Motor neuron (in vitro differentiated cells): ENCODE data around the gene CD180. TPM values are rescaled to one million over a fixed set of nuclear protein-coding genes. Genes with fewer than 3 reads are reported as not detected.
A peak's percentile ranks its signal among the peaks of the same experiment; 100 is the strongest.

ENCODE experiments used
- ATAC-seq, 8 experiments: fragments of 200-7000 bp; cut with Tn5 transposase; replicated peaks in 6 of 8; 2 replicates each; pipeline ENCODE4 v1.8.0; 2021; ENCODE audit warnings: mild to moderate bottlenecking in 8 of 8, moderate library complexity in 8 of 8
- H3K27ac ChIP-seq, 2 donors: fragments of 250-450 bp; sonication (Bioruptor Pico); 2 replicates each; pipeline ENCODE4 v1.9.0; 2021; ENCODE audit warnings: antibody characterized with exemption in 2 of 2, mild to moderate bottlenecking in 2 of 2, moderate library complexity in 1 of 2
- H3K4me1 ChIP-seq, 2 donors: fragments of 250-450 bp; sonication (Bioruptor Pico); replicated peaks in 1 of 2; 2 replicates each; pipeline ENCODE4 v1.6.1; 2021; ENCODE audit warnings: antibody characterized with exemption in 2 of 2, mild to moderate bottlenecking in 2 of 2, moderate library complexity in 1 of 2
- H3K4me3 ChIP-seq, 5 donors: fragments of 250-450 bp; sonication (Bioruptor Pico); 2 replicates each; pipeline ENCODE4 v1.9.0; 2021; ENCODE audit warnings: antibody characterized with exemption in 5 of 5, mild to moderate bottlenecking in 5 of 5, moderate library complexity in 4 of 5
- WGBS, 10 experiments: fragments of 450-650 bp; shearing (Covaris generic); methylation state at CpG; one replicate each; pipeline ENCODE4 v1.0.0; 2022; 5-methylcytosine and 5-hydroxymethylcytosine counted together
- in situ Hi-C, 9 experiments: fragments of 400-800 bp; cut with MboI; loops; one replicate each; pipeline ENCODE4 v1.15.0; 2021; ENCODE audit warnings: low sequenced_read_pairs in 9 of 9, low pct_unique_long_range_greater_than_20kb in 2 of 9; ENCODE audit not compliant: unreplicated experiment in 9 of 9
- total RNA-seq, 8 experiments: library from RNA; unstranded; fragments of 300-600 nt; gene quantifications; 2 replicates each; pipeline versions ENCODE4 v1.2.3 to v1.2.4, GENCODE V29; 2022

The CD180 gene
- 10 to 100 TPM in 1 of 8 experiments, 1 to 10 TPM in 1, under 1 TPM in 6; under 0.01 to 13.4 (median 0.24) TPM for total RNA-seq

DNA sequence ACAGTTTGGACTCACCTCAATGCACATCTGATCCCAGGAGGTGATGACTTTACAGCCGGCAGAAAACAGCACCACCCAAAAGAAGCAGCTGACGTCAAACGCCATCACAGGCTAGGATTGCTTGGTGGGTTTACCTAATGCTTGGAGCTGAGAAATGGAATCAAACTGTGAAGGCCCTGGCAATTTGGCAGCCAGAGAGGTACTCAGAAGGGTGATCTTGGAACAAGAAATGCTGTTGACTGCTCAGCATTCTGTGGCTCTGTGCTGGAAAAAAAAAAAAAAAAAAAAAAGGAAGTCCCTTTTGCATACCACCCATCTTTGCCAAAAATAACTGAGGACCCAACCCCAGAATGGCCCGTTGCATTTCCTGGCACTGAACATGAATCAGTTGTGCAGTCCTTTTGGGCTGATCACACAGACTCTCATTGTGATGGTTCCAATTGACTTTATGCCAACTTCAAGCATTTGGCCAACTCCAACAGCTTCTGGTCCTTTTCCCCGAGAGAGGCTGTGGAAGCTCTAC lies at the start of gene CD180:
CD180 (minus strand) TSS at position 263 of the 523 bp plus-strand sequence; CDS start at position 105, 158 bp downstream.
- Histone ChIP-seq H3K4me3 (no peak within 1 kb of the TSS), H3K4me1 (no peaks in the 10 kb centered on the region), H3K27ac (no peak within 1 kb of the TSS)
- peak in 3 of 8 experiments; percentile 12 to 70 (median 63) for ATAC-seq
- in situ Hi-C loops: loop anchor here in 1 of 9 experiments (25.0 kb wide), 1 partner anchor 884 kb away; no protein-coding TSS in a partner anchor
- WGBS, 10 experiments: 0 to 96% (median 85%) methylated on average over 1 to 4 of the region's 5 CpGs; no CpG with 5 or more reads in 4 of the 10 experiments

- 0 to 11% (median 0%) methylated on average over 1 to 2 of the region's 2 CpGs; no CpG with 5 or more reads in 2 of the 10 experiments for WGBS, 10 experiments
- Histone ChIP-seq H3K27ac (no peak overlapping the region), H3K4me3 (no peak overlapping the region), H3K4me1 (peaks cover 0 to 7% of the 10 kb centered on the region in 2 donors)
- in situ Hi-C loops: loop anchor here (10.0 to 25.0 kb wide), 3 partner anchors 241 to 1016 kb away; no protein-coding TSS in a partner anchor
- peak; percentile 29 to 77 (median 46) for ATAC-seq
These were observed 49.5 kb upstream of the CD180 start for GRCh38 chr5:67246108-67246507.

DNA sequence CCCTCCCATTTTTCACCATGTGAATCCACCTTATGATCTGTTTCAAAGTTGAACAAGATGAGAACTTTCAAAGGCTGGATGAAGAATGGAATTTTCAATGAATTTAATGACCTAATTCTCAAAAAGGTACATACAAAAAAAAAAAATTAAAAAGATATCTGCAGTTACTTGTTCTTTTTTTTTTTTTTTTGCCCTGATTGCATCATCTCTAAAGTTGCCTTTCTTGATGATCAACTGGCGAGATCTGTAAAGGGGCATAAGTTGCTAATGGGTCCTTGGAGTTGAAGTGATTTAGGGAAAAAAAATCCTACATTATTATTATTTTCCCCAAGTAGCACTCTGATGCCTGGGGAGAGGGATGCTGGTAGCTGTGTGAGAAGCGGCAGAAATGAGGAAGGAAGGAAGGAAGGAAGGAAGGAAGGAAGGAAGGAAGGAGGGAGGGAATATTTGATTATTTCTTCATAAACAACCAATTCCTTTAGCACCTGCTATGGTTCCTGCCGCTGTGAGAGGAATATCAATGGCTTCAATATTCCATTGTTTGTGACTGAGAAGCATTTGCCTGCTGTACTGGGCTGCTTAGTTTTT lies 48.8 kb upstream of the CD180 start:
- 60 to 100% (median 100%) methylated on average over 1 to 3 of the region's 3 CpGs; no CpG with 5 or more reads in 3 of the 10 experiments for WGBS, 10 experiments
- peak in 1 of 8 experiments; percentile 18 for ATAC-seq

DNA sequence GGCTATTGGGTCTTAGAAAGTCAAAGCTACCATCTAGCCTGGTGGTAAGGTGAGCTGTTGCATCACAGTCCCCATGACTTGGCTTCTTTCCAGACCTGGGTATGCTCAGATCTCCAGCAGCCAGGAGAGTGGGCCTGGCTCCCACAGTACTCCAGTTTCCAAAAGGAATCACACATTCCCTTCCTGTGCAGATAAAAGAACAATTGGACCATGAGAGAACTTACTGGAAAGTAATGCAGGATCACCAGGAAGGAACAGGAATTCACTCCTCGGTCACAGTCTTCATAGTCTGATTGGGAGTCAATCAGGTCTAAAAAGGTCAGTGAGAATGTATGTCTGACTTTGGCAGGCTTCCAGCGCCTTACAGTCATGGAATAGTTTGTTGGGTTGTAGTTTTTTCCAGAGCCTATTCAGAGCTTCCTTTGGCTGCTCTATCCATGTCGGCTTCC lies 47.8 kb upstream of the CD180 start:
- Histone ChIP-seq H3K27ac (no peak overlapping the region), H3K4me3 (no peak overlapping the region), H3K4me1 (peaks cover 0 to 9% of the 10 kb centered on the region in 2 donors)
- WGBS, 10 experiments: 75 to 100% (median 89%) methylated on average over 1 to 3 of the region's 3 CpGs; no CpG with 5 or more reads in 2 of the 10 experiments
- in situ Hi-C loops: loop anchor here (10.0 to 25.0 kb wide), 3 partner anchors 243 to 1018 kb away; no protein-coding TSS in a partner anchor
- ATAC-seq: no peak

More for the DNA sequence above, 48.8 kb upstream of the CD180 start:
- Histone ChIP-seq H3K4me3 (no peak overlapping the region), H3K4me1 (peaks cover 0 to 9% of the 10 kb centered on the region in 2 donors), H3K27ac (no peak overlapping the region)
- in situ Hi-C loops: loop anchor here (10.0 to 25.0 kb wide), 3 partner anchors 242 to 1017 kb away; no protein-coding TSS in a partner anchor

GRCh38 chr5:67243944-67244343 lies 47.3 kb upstream of the CD180 start:
- WGBS, 10 experiments: 79 to 100% (median 93%) methylated on average over 2 to 4 of the region's 4 CpGs; no CpG with 5 or more reads in 2 of the 10 experiments
- Histone ChIP-seq H3K4me3 (no peak overlapping the region), H3K27ac (no peak overlapping the region), H3K4me1 (peaks cover 0 to 9% of the 10 kb centered on the region in 2 donors)
- no peak for ATAC-seq
- in situ Hi-C loops: loop anchor here (10.0 to 25.0 kb wide), 3 partner anchors 243 to 1018 kb away; no protein-coding TSS in a partner anchor

DNA sequence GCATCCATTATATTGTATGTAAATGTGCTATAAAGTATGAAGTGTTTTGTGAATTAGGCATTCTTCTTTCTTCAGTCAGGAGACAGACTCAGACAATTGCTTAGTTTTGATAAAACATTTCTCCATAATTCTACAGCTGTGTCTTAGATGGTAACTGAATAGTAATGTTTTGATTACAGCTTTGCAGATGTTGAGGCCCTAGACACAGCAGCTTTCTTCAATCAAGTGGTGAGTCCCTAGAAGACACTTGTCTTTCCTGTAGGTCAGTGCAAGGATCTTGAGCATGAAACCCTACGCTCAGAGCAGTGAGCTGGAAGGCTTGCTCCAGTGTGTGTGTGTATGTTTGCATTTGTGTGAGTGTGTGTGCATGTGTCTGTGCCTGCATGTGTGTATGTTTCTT lies 46.8 kb upstream of the CD180 start:
- 83 to 100% (median 100%) methylated on average over 1 of the region's 1 CpG; no CpG with 5 or more reads in 5 of the 10 experiments for WGBS, 10 experiments
- in situ Hi-C loops: loop anchor here (10.0 to 25.0 kb wide), 3 partner anchors 244 to 1019 kb away; no protein-coding TSS in a partner anchor
- Histone ChIP-seq H3K27ac (no peak overlapping the region), H3K4me1 (peaks cover 0 to 9% of the 10 kb centered on the region in 2 donors), H3K4me3 (no peak overlapping the region)
- no peak for ATAC-seq

GRCh38 chr5:67241326-67241725 lies 44.7 kb upstream of the CD180 start:
- H3K4me3 ChIP-seq: no peak overlapping the region
- in situ Hi-C loops: loop anchor here (10.0 to 25.0 kb wide), 3 partner anchors 246 to 1021 kb away; no protein-coding TSS in a partner anchor
- no peak overlapping the region for H3K27ac ChIP-seq
- peaks cover 0 to 6% of the 10 kb centered on the region in 2 donors for H3K4me1 ChIP-seq
- peak in 1 of 8 experiments; percentile 16 for ATAC-seq

GRCh38 chr5:67240846-67241245 lies 44.2 kb upstream of the CD180 start:
- no peak overlapping the region for H3K4me3 ChIP-seq
- ATAC-seq: peak in 2 of 8 experiments; percentile 31 to 37
- peaks cover 0 to 4% of the 10 kb centered on the region in 2 donors for H3K4me1 ChIP-seq
- no peak overlapping the region for H3K27ac ChIP-seq
- 60 to 100% (median 80%) methylated on average over 1 to 3 of the region's 3 CpGs; no CpG with 5 or more reads in 2 of the 10 experiments for WGBS, 10 experiments
- in situ Hi-C loops: loop anchor here (10.0 to 25.0 kb wide), 3 partner anchors 246 to 1021 kb away; no protein-coding TSS in a partner anchor

DNA sequence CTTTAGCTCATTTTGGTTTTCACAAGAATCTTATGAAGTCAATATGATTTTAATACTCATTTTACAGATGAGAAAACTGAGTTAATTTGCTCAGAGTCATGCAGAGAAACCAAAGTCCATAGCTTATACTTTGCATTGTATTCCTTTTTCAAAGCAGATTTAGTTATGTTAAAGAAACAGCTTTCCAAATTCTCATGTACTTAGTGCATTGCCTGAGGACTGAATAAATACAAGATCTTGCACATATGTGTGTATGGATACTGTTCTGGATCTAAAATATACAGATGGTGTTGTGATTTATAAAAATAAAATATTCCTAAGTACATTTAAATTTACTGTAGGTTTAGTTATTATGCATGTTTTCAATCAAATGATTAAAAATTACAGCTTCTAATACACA lies 43.5 kb upstream of the CD180 start:
- ATAC-seq: peak in 3 of 8 experiments; percentile 65 to 92 (median 77)
- Histone ChIP-seq H3K4me3 (no peak overlapping the region), H3K4me1 (peaks cover 0 to 4% of the 10 kb centered on the region in 2 donors), H3K27ac (no peak overlapping the region)
- in situ Hi-C loops: loop anchor here (10.0 to 25.0 kb wide), 3 partner anchors 247 to 1022 kb away; no protein-coding TSS in a partner anchor

GRCh38 chr5:67238191-67238590 lies 41.6 kb upstream of the CD180 start:
- Histone ChIP-seq H3K27ac (no peak overlapping the region), H3K4me3 (no peak overlapping the region), H3K4me1 (peaks cover 0 to 4% of the 10 kb centered on the region in 2 donors)
- peak in 4 of 8 experiments; percentile 20 to 64 (median 29) for ATAC-seq
- in situ Hi-C loops: loop anchor here in 7 of 9 experiments (25.0 kb wide), 2 partner anchors 249 to 1024 kb away; no protein-coding TSS in a partner anchor
- 42 to 100% (median 84%) methylated on average over 2 to 7 of the region's 8 CpGs; no CpG with 5 or more reads in 1 of the 10 experiments for WGBS, 10 experiments

DNA sequence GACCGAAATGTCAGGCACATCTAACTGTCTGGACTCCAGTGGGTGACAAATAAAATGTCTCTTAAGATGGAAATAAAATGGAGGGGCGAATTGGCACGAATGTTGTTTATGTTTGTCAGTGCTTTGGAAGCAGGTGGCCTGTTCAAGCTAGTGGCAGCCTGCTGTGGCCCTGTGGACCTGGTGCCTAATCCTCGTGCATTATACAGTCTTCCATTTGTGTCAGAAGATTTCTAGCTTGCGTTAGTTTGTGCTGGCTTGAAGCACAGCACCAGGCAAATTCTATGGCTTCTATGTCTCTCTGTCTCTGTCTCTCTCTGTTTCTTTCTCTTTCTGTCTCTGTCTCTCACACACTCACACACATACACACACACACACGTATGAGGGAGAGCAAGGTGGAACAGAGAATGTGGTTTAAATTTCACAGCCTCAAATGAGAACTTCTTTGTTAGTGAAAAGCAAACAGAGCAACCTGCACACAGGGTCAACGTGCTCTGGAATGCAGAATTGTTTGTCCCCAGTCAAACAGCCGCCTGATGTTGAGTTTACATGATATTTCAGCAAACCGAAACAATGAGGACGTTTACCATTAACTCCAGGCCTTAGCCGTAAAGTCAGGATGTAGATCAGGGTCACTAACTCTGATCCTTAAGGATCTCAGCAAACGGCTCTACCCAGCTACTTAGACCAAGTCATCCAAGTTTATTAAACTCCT lies 39.0 kb upstream of the CD180 start:
- in situ Hi-C loops: loop anchor here in 7 of 9 experiments (25.0 kb wide), 2 partner anchors 252 to 1027 kb away; no protein-coding TSS in a partner anchor
- 42 to 100% (median 74%) methylated on average over 3 to 9 of the region's 12 CpGs; no CpG with 5 or more reads in 1 of the 10 experiments for WGBS, 10 experiments
- Histone ChIP-seq H3K4me3 (no peak overlapping the region), H3K4me1 (no peaks in the 10 kb centered on the region), H3K27ac (no peak overlapping the region)
- peak in 1 of 8 experiments; percentile 62 for ATAC-seq

DNA sequence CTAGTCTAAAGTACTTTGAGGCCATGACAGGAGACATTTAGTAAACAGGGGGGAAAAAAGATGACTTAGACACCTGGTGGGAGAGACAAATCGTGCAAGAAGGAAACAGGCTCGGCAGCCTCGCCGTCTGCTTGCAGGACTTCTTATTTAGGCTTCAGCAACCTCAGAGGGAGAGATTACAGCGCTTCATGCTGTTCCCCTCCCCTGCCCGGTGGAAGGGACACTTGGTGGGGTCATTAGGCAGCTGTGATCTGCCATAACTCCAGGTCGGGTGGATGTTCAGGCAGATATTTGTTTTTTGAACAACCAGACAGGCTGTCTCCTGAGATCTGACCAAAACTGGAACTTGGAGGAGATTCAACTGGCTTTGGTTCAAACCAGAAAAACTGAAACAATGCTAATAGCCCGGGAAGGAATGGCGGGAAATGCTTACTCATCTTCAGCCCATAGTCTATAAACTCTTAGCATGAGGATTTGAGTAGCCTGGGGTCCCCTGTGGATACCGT lies 38.1 kb upstream of the CD180 start:
- no peak overlapping the region for H3K4me3 ChIP-seq
- in situ Hi-C loops: loop anchor here in 7 of 9 experiments (25.0 kb wide), 2 partner anchors 253 to 1028 kb away; no protein-coding TSS in a partner anchor
- peak in 4 of 8 experiments; percentile 32 to 81 (median 52) for ATAC-seq
- 23 to 100% (median 77%) methylated on average over 2 to 10 of the region's 10 CpGs; no CpG with 5 or more reads in 3 of the 10 experiments for WGBS, 10 experiments
- H3K4me1 ChIP-seq: no peaks in the 10 kb centered on the region
- H3K27ac ChIP-seq: no peak overlapping the region
